HCT116 (cell line): ENCODE measurements around the gene USP26. TPM values are rescaled to one million over a fixed set of nuclear protein-coding genes. Genes with fewer than 3 reads are reported as not detected.

Experiments used
- ATAC-seq: fragments of 200-7000 bp; cut with Tn5 transposase; 2 replicates; pipeline ENCODE4 v1.9.1; 2020; ENCODE audit warnings: mild to moderate bottlenecking, moderate library complexity
- BruUV-seq: library from RNA; stranded (reverse); fragments of 400-500 nt; replicated peaks from 2 replicates; lab custom pipeline; 2021; lab: Mats Ljungman, UMichigan
- CTCF ChIA-PET: fragments of 300-600 bp; sonication (Branson Sonifier 250); formaldehyde crosslinking; loops from one replicate; lab custom pipeline; 2021; ENCODE audit warnings: antibody characterized with exemption; lab: Charles Lee
- POLR2A ChIA-PET: fragments of 300-600, 350-600 bp; sonication (Branson Sonifier 250); formaldehyde crosslinking; loops from one replicate; lab custom pipeline; 2021; ENCODE audit warnings: antibody characterized with exemption; lab: Charles Lee
- RAD21 ChIA-PET, 2 experiments: fragments of 300-600 bp; sonication (Branson Sonifier 250); formaldehyde crosslinking; loops; one replicate each; lab custom pipeline; 2023; ENCODE audit warnings: low total read pairs in 2 of 2; ENCODE audit not compliant: uncharacterized antibody in 2 of 2, unreplicated experiment in 2 of 2, low non-redundant PET in 1 of 2; lab: Charles Lee
- DNase-seq: peaks from one replicate; pipeline ENCODE4 v3.0.0-alpha.2; 2010; ENCODE audit warnings: low read depth, low spot score
- H2AFZ ChIP-seq: fragments of 200-600 bp; shearing (Covaris generic), sonication (generic); 2 replicates; pipeline ENCODE4 v1.6.1; 2017; ENCODE audit warnings: low read depth, mixed run types, mixed read lengths, antibody characterized with exemption, low read length; ENCODE audit not compliant: poor library complexity, severe bottlenecking
- H3K27ac ChIP-seq: 2 replicates; pipeline ENCODE4 v1.5.1; 2012; ENCODE audit warnings: low read depth, low read length
- H3K27me3 ChIP-seq: fragments of 200-600 bp; sonication (generic); 2 replicates; pipeline ENCODE4 v1.6.1; 2016; ENCODE audit warnings: mixed run types, low read length, mixed read lengths; ENCODE audit not compliant: insufficient read depth
- H3K36me3 ChIP-seq, 2 experiments: fragments of 200-500 bp in 1 of 2; fragments of 200-600 bp in 1 of 2; sonication (Bioruptor generic) in 1 of 2; sonication (generic) in 1 of 2; 2 replicates each; pipeline versions ENCODE4 v1.5.1 to v1.6.1; 2014 to 2016; ENCODE audit warnings: low read length in 2 of 2, inconsistent platforms in 1 of 2, mixed read lengths in 1 of 2, mixed run types in 1 of 2; ENCODE audit not compliant: insufficient read depth in 2 of 2, control insufficient read depth in 1 of 2
- H3K4me1 ChIP-seq, 2 experiments: fragments of 200-600 bp in 1 of 2; sonication (generic) in 1 of 2; 2 replicates each; pipeline versions ENCODE4 v1.5.1 to v1.6.1; 2012 to 2017; ENCODE audit warnings: low read length in 2 of 2, inconsistent platforms in 1 of 2, mild to moderate bottlenecking in 1 of 2, mixed read lengths in 1 of 2, mixed run types in 1 of 2, moderate library complexity in 1 of 2; ENCODE audit not compliant: insufficient read depth in 2 of 2, control insufficient read depth in 1 of 2
- H3K4me2 ChIP-seq: fragments of 200-600 bp; sonication (generic); 2 replicates; pipeline ENCODE4 v1.6.1; 2017; ENCODE audit warnings: mixed run types, low read length, mixed read lengths
- H3K4me3 ChIP-seq, 2 experiments: fragments of 200-600 bp in 1 of 2; sonication (generic) in 1 of 2; replicated peaks in 1 of 2; 2 replicates each; pipeline ENCODE4 v1.5.1; 2011 to 2016; ENCODE audit warnings: low read length in 2 of 2, control low read depth in 1 of 2, low read depth in 1 of 2, mild to moderate bottlenecking in 1 of 2, mixed read lengths in 1 of 2, mixed run types in 1 of 2
- H3K79me2 ChIP-seq: fragments of 200-600 bp; sonication (generic); 2 replicates; pipeline ENCODE4 v1.6.1; 2017; ENCODE audit warnings: mild to moderate bottlenecking, mixed run types, low read length, moderate library complexity, mixed read lengths; ENCODE audit not compliant: insufficient read depth
- H3K9ac ChIP-seq: fragments of 200-600 bp; sonication (generic); 2 replicates; pipeline ENCODE4 v1.6.1; 2016; ENCODE audit warnings: low read length, mixed read lengths
- H3K9me2 ChIP-seq: fragments of 200-600 bp; sonication (generic), shearing (Covaris generic); 2 replicates; pipeline ENCODE4 v1.6.1; 2017; ENCODE audit warnings: mixed run types, mild to moderate bottlenecking, moderate library complexity; ENCODE audit not compliant: insufficient read depth
- H3K9me3 ChIP-seq, 2 experiments: fragments of 200-500 bp in 1 of 2; fragments of 200-600 bp in 1 of 2; sonication (Bioruptor generic) in 1 of 2; sonication (generic) in 1 of 2; 2 replicates each; pipeline ENCODE4 v1.6.1; 2014 to 2017; ENCODE audit warnings: low read length in 2 of 2, mixed read lengths in 2 of 2, inconsistent platforms in 1 of 2, low read depth in 1 of 2, mild to moderate bottlenecking in 1 of 2, mixed run types in 1 of 2, moderate library complexity in 1 of 2; ENCODE audit not compliant: control insufficient read depth in 1 of 2, insufficient read depth in 1 of 2
- H4K20me1 ChIP-seq: fragments of 200-600 bp; sonication (generic), shearing (Covaris generic); 2 replicates; pipeline ENCODE4 v1.6.1; 2017; ENCODE audit warnings: mixed run types, mild to moderate bottlenecking, moderate library complexity; ENCODE audit not compliant: insufficient read depth
- CEBPB ChIP-seq: IDR thresholded peaks from 2 replicates; pipeline ENCODE4 v1.6.1; 2012; ENCODE audit warnings: low read depth
- CTCF ChIP-seq, 3 experiments: fragments of 200-600 bp in 1 of 3; sonication (generic) in 1 of 3; IDR thresholded peaks in 2 of 3; conservative IDR thresholded peaks in 1 of 3; 2 replicates each; pipeline ENCODE4 v1.5.1; 2012 to 2017; ENCODE audit warnings: low read depth in 2 of 3, low read length in 2 of 3, antibody characterized with exemption in 1 of 3, borderline replicate concordance in 1 of 3, control low read depth in 1 of 3, mild to moderate bottlenecking in 1 of 3, mixed read lengths in 1 of 3, mixed run types in 1 of 3, moderate library complexity in 1 of 3; ENCODE audit not compliant: insufficient read depth in 1 of 3
- EGR1 ChIP-seq: IDR thresholded peaks from 2 replicates; pipeline ENCODE4 v1.6.1; 2012; ENCODE audit warnings: low read depth
- ELF1 ChIP-seq: IDR thresholded peaks from 2 replicates; pipeline ENCODE4 v1.6.1; 2012; ENCODE audit warnings: low read depth, borderline replicate concordance
- EZH2 ChIP-seq: fragments of 200-600 bp; sonication (generic); IDR thresholded peaks from 2 replicates; pipeline ENCODE4 v1.6.1; 2017; ENCODE audit warnings: antibody characterized with exemption, mixed run types
- EZH2phosphoT487 ChIP-seq: fragments of 200-600 bp; IDR thresholded peaks from 2 replicates; pipeline ENCODE4 v1.6.1; 2018; ENCODE audit warnings: antibody characterized with exemption, borderline replicate concordance
- JUND ChIP-seq: IDR thresholded peaks from 2 replicates; pipeline ENCODE4 v1.6.1; 2012
- POLR2A ChIP-seq: IDR thresholded peaks from 2 replicates; pipeline ENCODE4 v1.7.0; 2011; ENCODE audit warnings: borderline replicate concordance; ENCODE audit not compliant: insufficient read depth, insufficient read length; ENCODE audit errors: extremely low read depth
- POLR2AphosphoS5 ChIP-seq: IDR thresholded peaks from 2 replicates; pipeline ENCODE4 v1.6.1; 2011; ENCODE audit warnings: mild to moderate bottlenecking, low read depth, low read length, moderate library complexity
- RAD21 ChIP-seq: IDR thresholded peaks from 2 replicates; pipeline ENCODE4 v1.6.1; 2012; ENCODE audit warnings: low read depth, mild to moderate bottlenecking
- SIN3A ChIP-seq: IDR thresholded peaks from 2 replicates; pipeline ENCODE4 v1.6.1; 2012; ENCODE audit warnings: low read depth
- SP1 ChIP-seq: IDR thresholded peaks from 2 replicates; pipeline ENCODE4 v1.6.1; 2012; ENCODE audit warnings: low read depth
- SRF ChIP-seq: IDR thresholded peaks from 2 replicates; pipeline ENCODE4 v1.6.1; 2012; ENCODE audit warnings: low read depth
- TCF7L2 ChIP-seq: IDR thresholded peaks from 2 replicates; pipeline ENCODE4 v1.7.0; 2011; ENCODE audit warnings: borderline replicate concordance, inconsistent platforms; ENCODE audit not compliant: insufficient read depth, insufficient read length; ENCODE audit errors: extremely low read depth
- ZNF274 ChIP-seq: fragments of 200-500 bp; sonication (Bioruptor generic); IDR thresholded peaks from 2 replicates; pipeline ENCODE4 v1.6.1; 2014; ENCODE audit warnings: mild to moderate bottlenecking, low read depth, low read length, inconsistent platforms
- intact Hi-C: fragments of 100-400 bp; cut with micrococcal nuclease; formaldehyde crosslinking; loops from 2 replicates; pipeline ENCODE4 v1.10.0; 2022
- total RNA-seq: library from RNA; stranded (reverse); gene quantifications from one replicate; pipeline ENCODE4 v1.2.1, GENCODE V29; 2021; ENCODE audit not compliant: unreplicated experiment
- TF ChIP-seq, protein P1 (sequence below): IDR thresholded peaks from 2 replicates; pipeline ENCODE4 v1.6.1; 2012

The USP26 gene
- total RNA-seq, 1 experiment from 2014 or later: not detected

GRCh38 chrX:133094098-133094731, 2.7 kb downstream of the USP26 start:
- BruUV-seq: no TSS peak
- H2AFZ ChIP-seq: no peak overlapping the region
- DNase-seq: no peak

More at GRCh38 chrX:133094098-133094731, 2.7 kb downstream of the USP26 start:
- H3K27me3 ChIP-seq: no peaks in the 10 kb centered on the region
- intact Hi-C loops: no loop called here
- no peak overlapping the region for H3K4me2 ChIP-seq
- H3K9ac ChIP-seq: no peak overlapping the region
- H3K4me3 ChIP-seq: no peak overlapping the region
- ChIA-PET RAD21 (no interaction called here), CTCF (no interaction called here)
- H4K20me1 ChIP-seq: no peaks in the 10 kb centered on the region
- no peaks in the 10 kb centered on the region for H3K9me2 ChIP-seq
- no peaks in the 10 kb centered on the region for H3K9me3 ChIP-seq
- H3K27ac ChIP-seq: no peak overlapping the region
- TF ChIP-seq SP1: no peak
- TF ChIP-seq EZH2: no peak
- no peak for TF ChIP-seq TCF7L2
- TF ChIP-seq ELF1: no peak
- TF ChIP-seq POLR2A: no peak
- TF ChIP-seq CEBPB: no peak
- TF ChIP-seq SIN3A: no peak
- TF ChIP-seq JUND: no peak
- TF ChIP-seq RAD21: no peak
- TF ChIP-seq, protein P1, sequence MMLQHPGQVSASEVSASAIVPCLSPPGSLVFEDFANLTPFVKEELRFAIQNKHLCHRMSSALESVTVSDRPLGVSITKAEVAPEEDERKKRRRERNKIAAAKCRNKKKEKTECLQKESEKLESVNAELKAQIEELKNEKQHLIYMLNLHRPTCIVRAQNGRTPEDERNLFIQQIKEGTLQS: no peak
- TF ChIP-seq SRF: no peak
- no peak for TF ChIP-seq ZNF274
- TF ChIP-seq EZH2phosphoT487: no peak
- TF ChIP-seq CTCF (IDR thresholded peaks at IDR 0.05 in 2 of 3, conservative IDR thresholded peaks at IDR 0.05 in 1 of 3; ENCODE audit: borderline replicate concordance in 1 of 3, insufficient read depth in 1 of 3, low read depth in 2 of 3, low read length in 2 of 3): no peak
- no peak for TF ChIP-seq POLR2AphosphoS5
- TF ChIP-seq EGR1: no peak
- TF ChIP-seq, all 23 proteins: peak for 0
- ATAC-seq: no peak
- H3K4me1 ChIP-seq: no peaks in the 10 kb centered on the region
- H3K79me2 ChIP-seq: no peaks in the 10 kb centered on the region
- H3K36me3 ChIP-seq: no peaks in the 10 kb centered on the region
- POLR2A ChIA-PET: no interaction called here
